DMS153 treated with DMSO at 0.1 percent for 48 hours (cell line): Measurements from ENCODE around the gene CDC42.

Experiments used
- DNase-seq: peaks from one replicate; lab custom pipeline; 2025; ENCODE audit not compliant: unreplicated experiment; lab: John Stamatoyannopoulos, UW

Gene CDC42

GRCh38 chr1:22127248-22127647 is 74.7 kb downstream of the CDC42 start:
- DNase-seq = no peak

- no peak for DNase-seq
These were observed 75.2 kb downstream of the CDC42 start for GRCh38 chr1:22127731-22128130.

DNA sequence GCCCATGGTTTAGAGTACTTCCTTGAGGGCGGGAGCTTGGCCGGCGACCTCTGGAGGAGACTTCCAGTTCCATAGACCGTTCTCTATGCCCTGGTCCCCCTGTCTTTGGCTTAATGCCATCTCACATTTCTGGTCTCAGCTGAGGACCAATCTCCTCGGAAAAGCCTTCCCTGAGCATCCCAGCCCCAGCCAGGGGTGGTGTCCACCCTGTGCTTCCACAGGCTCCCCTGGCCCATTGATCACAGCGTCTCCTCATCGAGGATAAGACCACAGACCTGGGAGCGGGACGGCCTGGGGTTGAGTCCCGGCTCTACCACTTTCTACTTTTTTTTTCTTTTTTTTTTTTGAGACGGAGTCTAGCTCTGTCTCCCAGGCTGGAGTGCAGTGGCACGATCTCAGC is 75.9 kb downstream of the CDC42 start:
- DNase-seq = no peak

DNA sequence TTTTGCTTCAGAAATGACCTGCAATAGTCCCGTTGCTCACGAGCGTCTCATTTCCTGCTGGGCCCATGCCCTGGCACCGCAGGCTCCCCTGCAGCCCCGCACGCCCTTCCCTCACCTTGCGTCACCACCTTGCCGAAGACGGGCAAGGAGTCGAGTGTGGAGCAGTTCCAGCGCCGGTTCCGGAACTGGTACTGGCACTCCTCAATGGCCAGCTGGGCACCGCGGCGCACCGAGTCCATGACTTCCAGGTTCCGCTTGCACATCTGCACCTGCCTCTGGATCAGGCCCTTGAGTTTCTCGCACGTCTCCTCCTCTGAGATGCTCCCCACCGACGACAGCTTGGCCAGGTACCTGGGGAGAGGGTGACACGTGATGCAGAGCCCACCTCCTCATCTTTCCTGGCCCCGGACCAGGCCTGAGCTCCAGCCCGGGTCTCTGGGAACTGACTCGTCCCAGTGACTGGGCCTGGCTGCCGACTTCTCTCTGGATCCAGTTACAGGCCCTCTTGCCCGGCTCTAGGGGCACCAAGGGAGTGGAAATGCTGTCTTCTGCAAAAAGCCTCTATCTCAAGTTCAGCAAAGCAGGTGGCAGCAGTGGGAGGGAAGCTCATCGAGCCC is 77.1 kb downstream of the CDC42 start:
- DNase-seq = no peak

- no peak for DNase-seq
These were observed 78.6 kb downstream of the CDC42 start for GRCh38 chr1:22131062-22131461.

DNA sequence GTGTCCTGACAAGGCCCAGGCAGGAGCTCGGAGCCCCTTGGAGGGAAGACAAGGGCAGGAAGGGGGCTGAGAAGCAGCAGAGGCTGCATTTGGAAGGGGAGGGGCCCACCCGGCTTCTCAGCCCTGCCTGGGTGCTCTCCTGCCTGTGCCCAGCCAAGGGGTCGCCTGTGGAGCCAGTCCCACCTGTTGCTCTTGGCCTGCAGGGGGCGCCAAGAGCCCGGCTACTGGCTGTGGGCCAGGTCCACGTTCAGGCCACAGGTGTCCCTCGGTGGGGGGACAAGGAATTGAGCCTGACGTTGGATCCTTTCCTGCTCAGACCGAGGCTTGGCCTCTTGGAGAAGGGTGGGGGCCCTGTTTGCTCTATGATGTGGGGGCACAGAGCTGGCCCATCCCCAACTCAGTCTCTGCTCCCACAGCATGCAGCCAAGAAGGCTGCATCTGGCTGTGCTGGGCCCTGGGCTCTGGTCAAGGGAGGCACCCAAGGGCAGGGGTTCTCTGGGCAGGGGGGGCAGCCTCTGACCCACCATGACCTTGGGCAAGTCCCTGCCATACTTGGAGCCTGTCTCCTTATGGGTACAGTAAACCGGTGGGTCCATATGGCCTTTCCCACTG is 79.5 kb downstream of the CDC42 start:
- peak; percentile 60 for DNase-seq

- no peak for DNase-seq
These were observed 80.2 kb downstream of the CDC42 start for GRCh38 chr1:22132517-22133235.

DNA sequence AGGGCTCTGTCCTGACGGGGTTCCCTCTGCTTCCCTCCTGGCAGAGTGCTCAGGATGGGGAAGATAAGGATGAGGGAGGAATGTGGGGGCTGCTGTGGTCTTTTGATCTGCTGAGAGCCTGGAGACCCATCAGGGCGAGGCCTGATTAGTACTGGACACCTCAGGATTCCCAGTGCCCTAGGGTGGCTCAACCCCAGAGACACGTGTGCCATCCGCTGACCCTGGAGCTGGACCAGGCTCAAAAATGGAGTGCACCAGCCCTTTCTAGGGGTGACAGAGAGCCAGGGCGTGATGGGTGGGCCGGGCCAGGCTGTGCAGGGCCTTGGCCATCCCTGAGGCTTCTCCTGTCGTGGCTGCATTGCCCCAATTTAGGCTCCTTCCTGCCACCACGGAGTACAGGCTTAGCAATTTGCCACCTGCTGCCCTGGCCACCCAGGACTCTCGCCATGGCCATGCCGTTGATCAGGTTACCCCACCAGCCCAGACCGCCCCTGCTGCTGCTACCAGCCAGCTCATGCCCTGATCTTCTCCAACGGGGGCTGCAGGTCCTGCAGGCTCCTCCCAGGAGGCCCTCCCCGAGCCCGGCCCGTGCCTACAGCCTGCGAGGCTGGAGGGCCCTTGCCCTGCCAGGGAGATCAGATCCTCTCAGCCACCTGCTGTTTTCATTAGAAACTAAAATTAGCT is 80.9 kb downstream of the CDC42 start:
- no peak for DNase-seq

DNA sequence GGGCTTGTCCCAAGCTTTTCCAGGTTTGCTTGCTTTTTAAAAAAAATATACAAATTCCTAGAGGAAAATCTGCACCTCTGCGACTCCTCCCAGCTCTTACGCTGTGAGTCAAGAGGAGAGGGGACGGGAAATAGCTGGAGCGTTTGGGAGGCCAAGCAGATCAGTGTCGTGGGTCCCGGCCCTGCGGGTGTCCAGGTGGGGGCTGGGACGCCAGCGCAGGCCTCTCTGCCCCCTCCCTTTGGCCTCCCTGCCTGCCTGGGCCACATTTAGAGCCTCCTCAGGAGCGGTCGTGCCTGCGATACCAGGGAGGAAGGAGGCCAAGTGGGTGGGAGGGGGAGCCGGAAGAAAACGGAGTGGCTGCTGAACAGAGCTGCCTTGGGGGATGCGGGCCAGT is 81.4 kb downstream of the CDC42 start:
- DNase-seq = no peak

DNA sequence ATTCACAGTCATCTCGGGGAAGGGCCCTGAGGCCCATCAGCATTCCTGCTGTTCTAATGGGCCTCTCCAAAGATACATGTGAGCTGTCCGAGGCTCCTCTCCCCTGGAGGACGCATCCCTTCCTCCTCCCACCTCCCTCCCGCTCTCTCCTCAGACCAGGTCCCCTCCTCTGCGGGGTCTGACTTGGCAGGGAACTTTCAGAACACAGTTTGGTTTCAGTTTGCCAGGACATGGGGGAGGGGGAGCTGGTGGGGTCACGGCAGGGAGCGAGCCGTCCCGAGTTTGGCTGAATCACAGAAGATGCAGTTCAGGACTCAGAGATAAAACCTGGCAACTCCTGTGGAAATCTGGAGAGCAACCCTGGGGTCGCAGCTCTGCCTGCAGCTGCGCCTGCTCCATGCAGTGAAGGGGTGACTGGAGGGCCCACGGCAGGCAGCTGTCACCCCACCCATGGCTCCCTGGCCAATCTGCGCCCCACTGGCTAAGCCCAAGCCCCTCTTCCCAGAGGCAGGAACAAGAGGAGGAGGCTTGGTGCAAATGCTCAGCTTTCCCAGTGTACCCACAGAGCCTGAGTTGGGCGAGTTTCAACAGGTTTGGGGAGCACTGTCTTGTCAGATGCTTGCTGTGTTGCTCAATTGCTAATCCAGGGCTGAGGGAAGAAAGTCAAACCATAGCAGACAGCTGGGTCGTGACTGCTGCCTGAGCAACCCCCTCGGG is 84.7 kb downstream of the CDC42 start:
- DNase-seq = no peak

- peak; percentile 32 for DNase-seq
These were observed 86.6 kb downstream of the CDC42 start for GRCh38 chr1:22139066-22139594.

GRCh38 chr1:22139817-22140216 is 87.3 kb downstream of the CDC42 start:
- DNase-seq = no peak
